Astrocyte of the spinal cord (primary cell): Measurements from ENCODE around the gene RPL35A.

Experiments used
- DNase-seq: peaks from one replicate; pipeline ENCODE4 v3.0.0; 2011; ENCODE audit warnings: low read depth, low spot score
- H3K4me3 ChIP-seq: 2 replicates; pipeline ENCODE4 v1.5.1; 2011; ENCODE audit warnings: low read depth, mild to moderate bottlenecking, low read length, moderate library complexity
- CTCF ChIP-seq: IDR thresholded peaks from 2 replicates; pipeline ENCODE4 v1.5.1; 2012; ENCODE audit warnings: low read depth, mild to moderate bottlenecking, low read length, inconsistent platforms
- in situ Hi-C: cut with HindIII; loops from 2 replicates; pipeline ENCODE4 v1.10.0; 2017; ENCODE audit warnings: low sequenced_read_pairs

Gene RPL35A

GRCh38 chr3:197997936-197998335 is 47.9 kb downstream of the RPL35A start:
- in situ Hi-C loops: no loop called here
- H3K4me3 ChIP-seq: no peak overlapping the region
- no peak for DNase-seq
- TF ChIP-seq CTCF: no peak
